ENCODE results near the gene DPCD.

- TF ChIP-seq CTCF (conservative IDR thresholded peaks at IDR 0.05; ENCODE audit: low read length) (no peak), EZH2phosphoT487 (IDR thresholded peaks at IDR 0.05; ENCODE audit: borderline replicate concordance, low read depth, low read length) (no peak)
These were observed 28.4 kb downstream of the DPCD start for GRCh38 chr10:101616415-101617101.

All from OCI-LY7 (cell line).